ENCODE results near the gene DMWD. TPM values are rescaled to one million over a fixed set of nuclear protein-coding genes. Genes with fewer than 3 reads are reported as not detected.
A peak's percentile ranks its signal among the peaks of the same experiment; 100 is the strongest.

The DMWD gene
- total RNA-seq, 1 donor from 2014 or later, result 110 TPM

DNA sequence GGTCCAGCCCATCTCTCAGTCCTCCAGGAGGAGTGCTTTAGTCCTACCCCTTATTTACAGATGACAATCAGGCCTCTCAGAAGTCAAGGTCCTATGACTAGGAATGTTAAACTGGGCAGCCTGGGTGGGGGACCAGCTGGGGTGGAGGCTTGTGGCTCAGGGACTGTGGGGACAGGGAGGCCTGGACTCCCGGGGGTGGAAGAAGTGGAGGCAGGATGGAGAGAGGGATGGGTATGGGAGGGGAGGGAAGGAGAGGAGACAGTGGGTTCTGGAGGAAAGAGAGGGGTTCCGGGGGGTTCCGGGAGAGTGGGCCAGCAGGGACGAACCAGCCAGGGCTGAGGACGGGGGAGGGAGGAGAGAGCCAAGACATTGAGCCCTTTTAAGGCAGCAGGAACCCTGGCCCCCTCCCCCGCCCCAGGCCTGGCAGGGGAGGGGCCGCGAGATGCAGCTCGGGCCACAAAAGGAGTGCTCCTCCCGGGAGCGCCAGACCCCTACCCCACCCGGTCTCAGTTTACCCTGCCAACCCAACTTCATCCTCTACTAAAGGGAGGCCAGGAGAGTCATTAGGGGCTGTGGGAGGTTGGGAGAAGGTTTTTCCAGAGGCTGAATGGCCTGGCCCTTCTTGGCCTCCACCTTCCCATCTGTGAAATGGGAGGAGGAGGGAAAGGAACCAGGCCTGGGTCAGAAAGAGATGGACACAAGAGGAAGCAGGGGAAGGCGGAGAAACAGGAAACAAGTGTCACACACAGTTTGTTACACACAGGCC is 12.0 kb downstream of the DMWD start:
- H3K4me3 ChIP-seq, result peak overlapping the region; percentile 71 to 94
- H3K27me3 ChIP-seq, result no peaks in the 10 kb centered on the region
- no peak for DNase-seq (ENCODE audit: low spot score in 2 of 2)
- TF ChIP-seq, protein P1, sequence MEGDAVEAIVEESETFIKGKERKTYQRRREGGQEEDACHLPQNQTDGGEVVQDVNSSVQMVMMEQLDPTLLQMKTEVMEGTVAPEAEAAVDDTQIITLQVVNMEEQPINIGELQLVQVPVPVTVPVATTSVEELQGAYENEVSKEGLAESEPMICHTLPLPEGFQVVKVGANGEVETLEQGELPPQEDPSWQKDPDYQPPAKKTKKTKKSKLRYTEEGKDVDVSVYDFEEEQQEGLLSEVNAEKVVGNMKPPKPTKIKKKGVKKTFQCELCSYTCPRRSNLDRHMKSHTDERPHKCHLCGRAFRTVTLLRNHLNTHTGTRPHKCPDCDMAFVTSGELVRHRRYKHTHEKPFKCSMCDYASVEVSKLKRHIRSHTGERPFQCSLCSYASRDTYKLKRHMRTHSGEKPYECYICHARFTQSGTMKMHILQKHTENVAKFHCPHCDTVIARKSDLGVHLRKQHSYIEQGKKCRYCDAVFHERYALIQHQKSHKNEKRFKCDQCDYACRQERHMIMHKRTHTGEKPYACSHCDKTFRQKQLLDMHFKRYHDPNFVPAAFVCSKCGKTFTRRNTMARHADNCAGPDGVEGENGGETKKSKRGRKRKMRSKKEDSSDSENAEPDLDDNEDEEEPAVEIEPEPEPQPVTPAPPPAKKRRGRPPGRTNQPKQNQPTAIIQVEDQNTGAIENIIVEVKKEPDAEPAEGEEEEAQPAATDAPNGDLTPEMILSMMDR (IDR thresholded peaks at IDR 0.05), result no peak
- intact Hi-C loops (cut with DNase I), result no loop called here
- peaks cover 11 to 42% of the 10 kb centered on the region in 2 donors for H3K4me1 ChIP-seq
- peaks cover 31 to 39% of the 10 kb centered on the region in 2 donors for H3K36me3 ChIP-seq
- peak overlapping the region; percentile 93 to 94 for H3K27ac ChIP-seq
- no peaks in the 10 kb centered on the region for H3K9me3 ChIP-seq

DNA sequence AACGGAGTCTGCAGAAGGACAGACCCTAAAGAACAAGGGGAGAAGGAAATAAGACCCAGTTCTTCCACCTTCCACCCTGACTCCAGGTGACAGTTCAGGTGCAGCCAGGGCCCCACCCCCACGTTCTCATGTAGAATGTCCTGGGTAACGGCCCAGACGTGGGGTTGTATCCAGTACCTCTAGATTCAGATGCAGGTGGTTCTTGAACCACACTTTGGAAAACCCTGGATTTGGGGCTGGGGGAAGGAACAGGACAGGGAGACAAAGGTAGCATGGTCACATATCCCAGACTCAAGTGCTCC is 12.5 kb downstream of the DMWD start:
- no peak for DNase-seq (ENCODE audit: low spot score in 2 of 2)
- TF ChIP-seq, protein P1 (IDR thresholded peaks at IDR 0.05), result no peak
- Histone ChIP-seq H3K27me3 (no peaks in the 10 kb centered on the region), H3K27ac (peak overlapping the region; percentile 93 to 94), H3K9me3 (no peaks in the 10 kb centered on the region), H3K36me3 (peaks cover 29 to 35% of the 10 kb centered on the region in 2 donors), H3K4me3 (peak overlapping the region; percentile 71 to 94), H3K4me1 (peaks cover 11 to 37% of the 10 kb centered on the region in 2 donors)
- intact Hi-C loops (cut with DNase I), result no loop called here

DNA sequence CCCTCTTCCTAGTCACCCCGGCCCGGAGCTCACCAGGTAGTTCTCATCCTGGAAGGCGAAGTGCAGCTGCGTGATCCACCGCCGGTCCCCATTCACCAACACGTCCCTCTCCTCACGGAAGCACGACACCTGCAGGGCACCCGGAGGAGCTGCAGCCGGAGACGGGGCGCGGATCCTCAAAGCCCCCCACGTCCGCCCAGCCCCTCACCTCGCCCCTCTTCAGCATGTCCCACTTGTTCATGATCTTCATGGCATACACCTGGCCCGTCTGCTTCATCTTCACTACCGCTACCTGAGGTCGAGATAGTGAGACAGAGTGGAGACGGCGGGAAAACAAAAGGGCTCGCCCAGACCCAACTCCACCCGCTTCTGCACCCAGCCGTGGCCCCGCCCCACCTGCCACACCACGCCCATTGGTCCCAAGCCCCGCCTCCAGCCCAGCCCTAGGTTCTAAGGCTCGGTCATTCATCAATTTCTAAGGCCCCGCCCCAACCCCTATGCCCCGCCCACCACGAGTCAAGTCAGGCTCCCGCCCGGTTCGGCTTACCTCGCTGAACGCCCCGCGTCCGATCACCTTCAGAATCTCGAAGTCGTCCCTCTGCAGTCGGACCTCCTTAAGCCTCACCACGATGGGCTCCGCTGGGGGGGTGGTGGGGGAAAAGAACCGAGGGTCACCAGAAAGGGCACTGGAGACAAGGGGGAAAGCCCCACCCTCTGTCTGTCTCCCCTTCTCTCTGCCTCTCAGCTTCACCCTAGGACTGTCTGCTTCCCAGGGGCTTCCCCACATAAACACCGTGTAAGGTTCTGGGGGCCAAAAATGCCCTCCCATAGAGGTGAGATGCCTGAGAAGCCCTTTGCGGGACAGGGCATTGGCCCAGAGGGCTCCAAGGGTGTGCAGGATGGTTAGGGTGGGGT is 13.2 kb downstream of the DMWD start:
- intact Hi-C loops (cut with DNase I), result loop anchor here (1.0 kb wide), 1 partner anchor 9 kb away; no protein-coding TSS in a partner anchor
- no peaks in the 10 kb centered on the region for H3K27me3 ChIP-seq
- H3K4me1 ChIP-seq, result peaks cover 11 to 31% of the 10 kb centered on the region in 2 donors
- peak overlapping the region; percentile 71 to 94 for H3K4me3 ChIP-seq
- H3K36me3 ChIP-seq, result peaks cover 34 to 39% of the 10 kb centered on the region in 2 donors
- H3K9me3 ChIP-seq, result no peaks in the 10 kb centered on the region
- peak in 1 of 2 donors; percentile 89 for DNase-seq (ENCODE audit: low spot score in 2 of 2)
- H3K27ac ChIP-seq, result peak overlapping the region; percentile 93 to 94
- TF ChIP-seq, protein P1 (IDR thresholded peaks at IDR 0.05), result peak; percentile 17 to 51 (median 42)

DNA sequence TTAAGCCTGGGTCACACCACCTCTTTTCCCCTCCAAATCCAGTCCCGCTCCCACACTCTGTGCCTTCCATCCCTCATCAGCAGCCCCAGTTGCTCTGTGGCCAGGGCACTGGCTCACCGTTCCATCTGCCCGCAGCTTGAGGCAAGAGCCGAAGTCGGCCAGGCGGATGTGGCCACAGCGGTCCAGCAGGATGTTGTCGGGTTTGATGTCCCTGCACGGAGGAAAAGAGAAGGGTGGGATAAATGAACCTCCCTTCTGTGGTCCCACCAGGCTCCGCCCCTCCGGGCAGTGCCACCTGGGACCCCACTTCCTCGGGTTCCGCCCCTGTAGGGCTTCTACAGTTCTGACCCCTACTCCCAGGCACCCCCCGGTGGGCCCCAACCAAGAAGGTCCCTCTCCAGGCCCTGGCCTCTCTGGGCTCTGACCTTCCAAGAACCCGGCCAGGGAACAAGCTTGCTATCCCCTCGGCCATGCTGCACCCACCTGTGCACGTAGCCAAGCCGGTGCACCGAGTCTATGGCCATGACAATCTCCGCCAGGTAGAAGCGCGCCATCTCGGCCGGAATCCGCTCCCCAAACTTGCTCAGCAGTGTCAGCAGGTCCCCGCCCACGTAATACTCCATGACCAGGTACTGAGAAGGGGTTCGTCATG is 14.5 kb downstream of the DMWD start:
- Histone ChIP-seq H3K36me3 (peaks cover 39 to 42% of the 10 kb centered on the region in 2 donors), H3K9me3 (no peaks in the 10 kb centered on the region), H3K4me3 (no peak overlapping the region), H3K4me1 (peaks cover 4 to 17% of the 10 kb centered on the region in 2 donors), H3K27me3 (no peaks in the 10 kb centered on the region), H3K27ac (peak overlapping the region in 1 of 2 donors; percentile 16)
- intact Hi-C loops (cut with DNase I), result no loop called here
- no peak for DNase-seq (ENCODE audit: low spot score in 2 of 2)
- TF ChIP-seq, protein P1 (IDR thresholded peaks at IDR 0.05), result no peak

DNA sequence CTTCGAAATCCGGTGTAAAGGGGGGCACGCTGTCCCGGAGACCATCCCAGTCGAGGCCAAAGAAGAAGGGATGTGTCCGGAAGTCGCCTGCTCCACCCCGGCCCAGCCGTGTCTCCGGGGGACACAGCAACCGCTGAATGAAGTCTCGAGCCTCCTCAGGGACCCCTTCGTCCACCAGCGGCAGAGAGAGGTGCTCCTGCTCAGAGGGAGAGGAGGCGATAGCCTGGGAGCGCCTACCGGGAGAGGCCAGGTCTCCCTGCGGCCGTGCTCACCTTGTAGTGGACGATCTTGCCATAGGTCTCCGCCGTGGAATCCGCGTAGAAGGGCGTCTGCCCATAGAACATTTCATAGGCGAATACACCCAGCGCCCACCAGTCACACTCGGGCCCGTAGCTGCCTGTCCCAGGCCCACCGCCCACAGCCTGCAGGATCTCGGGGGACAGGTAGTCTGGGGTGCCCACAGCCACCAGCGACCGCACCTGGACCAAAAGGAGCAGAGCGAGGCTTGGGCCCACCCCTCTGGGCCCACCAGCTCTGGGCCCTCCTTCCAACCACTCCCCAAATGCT is 15.2 kb downstream of the DMWD start:
- H3K36me3 ChIP-seq, result peaks cover 45 to 48% of the 10 kb centered on the region in 2 donors

More for the DNA sequence above, 15.2 kb downstream of the DMWD start:
- intact Hi-C loops (cut with DNase I), result no loop called here
- H3K27ac ChIP-seq, result no peak overlapping the region
- H3K27me3 ChIP-seq, result no peaks in the 10 kb centered on the region
- TF ChIP-seq, protein P1 (IDR thresholded peaks at IDR 0.05), result no peak
- DNase-seq (ENCODE audit: low spot score in 2 of 2), result no peak
- H3K4me3 ChIP-seq, result no peak overlapping the region
- H3K9me3 ChIP-seq, result no peaks in the 10 kb centered on the region
- peaks cover 4 to 16% of the 10 kb centered on the region in 2 donors for H3K4me1 ChIP-seq

Measured in ascending aorta (tissue), 2 donors.